HCT116 (cell line): ENCODE results near the gene BRD3OS.

Experiments
- CEBPB ChIP-seq: IDR thresholded peaks from 2 replicates; pipeline ENCODE4 v1.6.1; 2012; ENCODE audit warnings: low read depth
- EGR1 ChIP-seq: IDR thresholded peaks from 2 replicates; pipeline ENCODE4 v1.6.1; 2012; ENCODE audit warnings: low read depth
- ELF1 ChIP-seq: IDR thresholded peaks from 2 replicates; pipeline ENCODE4 v1.6.1; 2012; ENCODE audit warnings: low read depth, borderline replicate concordance
- EZH2phosphoT487 ChIP-seq: fragments of 200-600 bp; IDR thresholded peaks from 2 replicates; pipeline ENCODE4 v1.6.1; 2018; ENCODE audit warnings: antibody characterized with exemption, borderline replicate concordance
- JUND ChIP-seq: IDR thresholded peaks from 2 replicates; pipeline ENCODE4 v1.6.1; 2012
- MAX ChIP-seq: IDR thresholded peaks from 2 replicates; pipeline ENCODE4 v1.6.1; 2012
- POLR2A ChIP-seq: IDR thresholded peaks from 2 replicates; pipeline ENCODE4 v1.7.0; 2011; ENCODE audit warnings: borderline replicate concordance; ENCODE audit not compliant: insufficient read depth, insufficient read length; ENCODE audit errors: extremely low read depth
- POLR2AphosphoS5 ChIP-seq: IDR thresholded peaks from 2 replicates; pipeline ENCODE4 v1.6.1; 2011; ENCODE audit warnings: mild to moderate bottlenecking, low read depth, low read length, moderate library complexity
- REST ChIP-seq: IDR thresholded peaks from 2 replicates; pipeline ENCODE4 v1.6.1; 2012; ENCODE audit warnings: low read depth
- SIN3A ChIP-seq: IDR thresholded peaks from 2 replicates; pipeline ENCODE4 v1.6.1; 2012; ENCODE audit warnings: low read depth
- SP1 ChIP-seq: IDR thresholded peaks from 2 replicates; pipeline ENCODE4 v1.6.1; 2012; ENCODE audit warnings: low read depth
- YY1 ChIP-seq: IDR thresholded peaks from 2 replicates; pipeline ENCODE4 v1.6.1; 2011; ENCODE audit warnings: low read length, low read depth, moderate library complexity, mild to moderate bottlenecking; ENCODE audit not compliant: insufficient replicate concordance; ENCODE audit errors: extremely low read depth
- ZNF274 ChIP-seq: fragments of 200-500 bp; sonication (Bioruptor generic); IDR thresholded peaks from 2 replicates; pipeline ENCODE4 v1.6.1; 2014; ENCODE audit warnings: mild to moderate bottlenecking, low read depth, low read length, inconsistent platforms
- TF ChIP-seq, protein P1 (sequence below), 3 experiments: fragments of 200-600 bp in 1 of 3; sonication (generic) in 1 of 3; IDR thresholded peaks in 2 of 3; conservative IDR thresholded peaks in 1 of 3; 2 replicates each; pipeline ENCODE4 v1.5.1; 2012 to 2017; ENCODE audit warnings: low read depth in 2 of 3, low read length in 2 of 3, antibody characterized with exemption in 1 of 3, borderline replicate concordance in 1 of 3, control low read depth in 1 of 3, mild to moderate bottlenecking in 1 of 3, mixed read lengths in 1 of 3, mixed run types in 1 of 3, moderate library complexity in 1 of 3; ENCODE audit not compliant: insufficient read depth in 1 of 3

GRCh38 chr9:134037641-134038040 is 12.4 kb downstream of the BRD3OS start:
- TF ChIP-seq POLR2AphosphoS5 (no peak), EGR1 (no peak), REST (no peak), MAX (no peak), SIN3A (no peak), YY1 (no peak), ZNF274 (no peak), POLR2A (no peak), ELF1 (no peak), EZH2phosphoT487 (no peak), CEBPB (no peak), SP1 (no peak), JUND (no peak)
- TF ChIP-seq, protein P1, sequence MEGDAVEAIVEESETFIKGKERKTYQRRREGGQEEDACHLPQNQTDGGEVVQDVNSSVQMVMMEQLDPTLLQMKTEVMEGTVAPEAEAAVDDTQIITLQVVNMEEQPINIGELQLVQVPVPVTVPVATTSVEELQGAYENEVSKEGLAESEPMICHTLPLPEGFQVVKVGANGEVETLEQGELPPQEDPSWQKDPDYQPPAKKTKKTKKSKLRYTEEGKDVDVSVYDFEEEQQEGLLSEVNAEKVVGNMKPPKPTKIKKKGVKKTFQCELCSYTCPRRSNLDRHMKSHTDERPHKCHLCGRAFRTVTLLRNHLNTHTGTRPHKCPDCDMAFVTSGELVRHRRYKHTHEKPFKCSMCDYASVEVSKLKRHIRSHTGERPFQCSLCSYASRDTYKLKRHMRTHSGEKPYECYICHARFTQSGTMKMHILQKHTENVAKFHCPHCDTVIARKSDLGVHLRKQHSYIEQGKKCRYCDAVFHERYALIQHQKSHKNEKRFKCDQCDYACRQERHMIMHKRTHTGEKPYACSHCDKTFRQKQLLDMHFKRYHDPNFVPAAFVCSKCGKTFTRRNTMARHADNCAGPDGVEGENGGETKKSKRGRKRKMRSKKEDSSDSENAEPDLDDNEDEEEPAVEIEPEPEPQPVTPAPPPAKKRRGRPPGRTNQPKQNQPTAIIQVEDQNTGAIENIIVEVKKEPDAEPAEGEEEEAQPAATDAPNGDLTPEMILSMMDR (IDR thresholded peaks at IDR 0.05 in 2 of 3, conservative IDR thresholded peaks at IDR 0.05 in 1 of 3; ENCODE audit: borderline replicate concordance in 1 of 3, insufficient read depth in 1 of 3, low read depth in 2 of 3, low read length in 2 of 3): no peak
